ENCODE measurements around the gene SSTR1. TPM values are rescaled to one million over a fixed set of nuclear protein-coding genes. Genes with fewer than 3 reads are reported as not detected.

SSTR1 gene
- total RNA-seq, 1 donor from 2014 or later = 7.2 TPM

DNA sequence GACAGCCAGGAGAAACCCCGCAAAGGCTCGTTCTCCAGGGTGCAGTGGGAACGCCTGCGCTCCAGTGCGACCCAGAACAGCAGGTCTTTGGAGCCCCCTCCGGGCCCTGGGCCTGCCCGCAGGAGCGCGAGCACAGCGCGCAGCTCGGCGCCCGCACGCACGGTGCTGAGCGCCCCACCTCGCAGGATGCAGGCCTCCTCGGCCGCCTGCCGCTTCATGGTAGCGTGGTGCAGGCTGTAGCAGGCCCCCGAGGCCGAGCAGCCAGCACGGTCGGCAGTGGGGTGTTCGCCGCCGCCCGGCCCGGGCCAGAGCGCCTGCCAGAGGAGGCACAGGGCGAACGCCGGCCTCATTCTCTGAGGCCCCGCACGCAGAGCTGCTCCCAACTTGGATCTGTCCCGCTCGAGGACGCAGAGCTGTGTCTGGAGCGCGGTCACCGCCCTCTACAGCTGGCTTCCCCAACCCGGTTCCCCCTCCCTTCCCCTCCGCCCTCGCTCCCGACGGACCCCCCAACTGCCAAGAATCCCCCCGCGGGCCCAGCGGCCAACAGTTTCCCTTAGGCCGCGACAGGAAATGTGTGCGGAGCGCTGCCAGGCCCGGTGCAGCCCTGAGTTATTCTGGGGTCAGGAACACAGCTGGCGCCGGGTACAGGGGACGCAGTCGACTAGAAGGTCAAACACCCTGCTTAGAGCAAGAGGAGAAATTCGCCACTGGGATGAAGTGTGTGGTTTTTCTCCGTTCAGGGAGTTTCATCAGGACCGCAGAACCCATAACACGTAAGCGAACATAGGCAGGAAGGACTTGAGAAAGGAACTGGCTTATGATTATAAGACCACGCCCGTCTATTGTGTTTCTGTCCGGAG is 48.2 kb downstream of the SSTR1 start, which contains the start of gene CLEC14A:
TSS of gene CLEC14A (minus strand) at position 421 of the 860 bp plus-strand sequence. CDS start at position 350, 71 bp downstream.
- H3K27ac ChIP-seq = peak within 1 kb of the TSS in 1 of 2 donors; percentile 45
- peak in 1 of 2 donors; percentile 66 for DNase-seq (ENCODE audit: low spot score in 2 of 2)

GRCh38 chr14:38256533-38256840 is 48.8 kb downstream of the SSTR1 start:
- Histone ChIP-seq H3K9me3 (no peaks in the 10 kb centered on the region), H3K36me3 (no peaks in the 10 kb centered on the region), H3K4me3 (no peak overlapping the region), H3K27ac (no peak overlapping the region), H3K27me3 (no peaks in the 10 kb centered on the region), H3K4me1 (peaks cover 0 to 3% of the 10 kb centered on the region in 2 donors)
- intact Hi-C loops (cut with DNase I) = no loop called here
- TF ChIP-seq, protein P1, sequence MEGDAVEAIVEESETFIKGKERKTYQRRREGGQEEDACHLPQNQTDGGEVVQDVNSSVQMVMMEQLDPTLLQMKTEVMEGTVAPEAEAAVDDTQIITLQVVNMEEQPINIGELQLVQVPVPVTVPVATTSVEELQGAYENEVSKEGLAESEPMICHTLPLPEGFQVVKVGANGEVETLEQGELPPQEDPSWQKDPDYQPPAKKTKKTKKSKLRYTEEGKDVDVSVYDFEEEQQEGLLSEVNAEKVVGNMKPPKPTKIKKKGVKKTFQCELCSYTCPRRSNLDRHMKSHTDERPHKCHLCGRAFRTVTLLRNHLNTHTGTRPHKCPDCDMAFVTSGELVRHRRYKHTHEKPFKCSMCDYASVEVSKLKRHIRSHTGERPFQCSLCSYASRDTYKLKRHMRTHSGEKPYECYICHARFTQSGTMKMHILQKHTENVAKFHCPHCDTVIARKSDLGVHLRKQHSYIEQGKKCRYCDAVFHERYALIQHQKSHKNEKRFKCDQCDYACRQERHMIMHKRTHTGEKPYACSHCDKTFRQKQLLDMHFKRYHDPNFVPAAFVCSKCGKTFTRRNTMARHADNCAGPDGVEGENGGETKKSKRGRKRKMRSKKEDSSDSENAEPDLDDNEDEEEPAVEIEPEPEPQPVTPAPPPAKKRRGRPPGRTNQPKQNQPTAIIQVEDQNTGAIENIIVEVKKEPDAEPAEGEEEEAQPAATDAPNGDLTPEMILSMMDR (IDR thresholded peaks at IDR 0.05) = no peak
- DNase-seq (ENCODE audit: low spot score in 2 of 2) = no peak

More for the DNA sequence above, 48.2 kb downstream of the SSTR1 start, which contains the start of gene CLEC14A:
- TF ChIP-seq, protein P1 (IDR thresholded peaks at IDR 0.05) = no peak
- Histone ChIP-seq H3K4me3 (peak within 1 kb of the TSS; percentile 39 to 59), H3K27me3 (no peaks in the 10 kb centered on the region), H3K36me3 (no peaks in the 10 kb centered on the region), H3K4me1 (peaks cover 0 to 3% of the 10 kb centered on the region in 2 donors), H3K9me3 (no peaks in the 10 kb centered on the region)
- intact Hi-C loops (cut with DNase I) = no loop called here

GRCh38 chr14:38257507-38257906 is 49.8 kb downstream of the SSTR1 start:
- no peak for DNase-seq (ENCODE audit: low spot score in 2 of 2)
- TF ChIP-seq, protein P1 (IDR thresholded peaks at IDR 0.05) = no peak
- H3K36me3 ChIP-seq = no peaks in the 10 kb centered on the region
- intact Hi-C loops (cut with DNase I) = no loop called here
- H3K27ac ChIP-seq = no peak overlapping the region
- no peaks in the 10 kb centered on the region for H3K9me3 ChIP-seq
- H3K4me3 ChIP-seq = no peak overlapping the region
- peaks cover 0 to 3% of the 10 kb centered on the region in 2 donors for H3K4me1 ChIP-seq
- H3K27me3 ChIP-seq = no peaks in the 10 kb centered on the region

DNA sequence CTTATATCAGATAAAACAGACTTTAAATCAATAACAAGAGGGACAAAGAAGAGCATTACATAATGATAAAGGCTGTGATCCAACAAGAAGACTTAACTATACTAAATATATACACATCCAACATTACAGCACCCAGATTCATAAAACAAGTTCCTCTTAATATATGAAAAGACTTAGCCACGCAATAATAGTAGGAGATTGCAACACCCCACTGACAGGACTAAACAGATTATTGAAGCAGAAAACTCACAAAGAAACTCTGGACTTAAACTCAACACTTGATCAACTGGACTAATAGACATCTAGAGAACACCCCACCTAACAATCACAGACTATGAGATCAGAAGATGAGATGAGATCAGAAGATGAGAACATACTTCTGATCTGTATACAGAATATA is 53.9 kb downstream of the SSTR1 start:
- TF ChIP-seq, protein P1 (IDR thresholded peaks at IDR 0.05) = no peak
- H3K27me3 ChIP-seq = no peaks in the 10 kb centered on the region
- no peaks in the 10 kb centered on the region for H3K36me3 ChIP-seq
- H3K9me3 ChIP-seq = peaks cover 0 to 2% of the 10 kb centered on the region in 2 donors
- intact Hi-C loops (cut with DNase I) = no loop called here
- DNase-seq (ENCODE audit: low spot score in 2 of 2) = no peak
- no peak overlapping the region for H3K4me3 ChIP-seq
- no peaks in the 10 kb centered on the region for H3K4me1 ChIP-seq
- H3K27ac ChIP-seq = no peak overlapping the region

Other genes starting within 250 kb of the SSTR1 start
- 192 TPM for gene CLEC14A, start 48.2 kb downstream of the SSTR1 start, total RNA-seq